Head of caudate nucleus (tissue), 42 donors: ENCODE results near the gene DISC1.
"Not testable (repeated sequence)": the region's sequence is repeated elsewhere in the genome, so short reads cannot be mapped to it uniquely, and the experiment has no call there.

Experiments used
- DNase-seq, 42 donors: peaks; one replicate each; pipeline versions ENCODE4 v3.0.0 to v3.0.0-alpha.2; 2020 to 2021; ENCODE audit warnings: mixed read lengths in 7 of 42
- intact Hi-C: fragments of 100-400 bp; cut with DNase I; formaldehyde crosslinking; loops from one replicate; pipeline ENCODE4 v1.15.0; 2022

DISC1 gene

DNA sequence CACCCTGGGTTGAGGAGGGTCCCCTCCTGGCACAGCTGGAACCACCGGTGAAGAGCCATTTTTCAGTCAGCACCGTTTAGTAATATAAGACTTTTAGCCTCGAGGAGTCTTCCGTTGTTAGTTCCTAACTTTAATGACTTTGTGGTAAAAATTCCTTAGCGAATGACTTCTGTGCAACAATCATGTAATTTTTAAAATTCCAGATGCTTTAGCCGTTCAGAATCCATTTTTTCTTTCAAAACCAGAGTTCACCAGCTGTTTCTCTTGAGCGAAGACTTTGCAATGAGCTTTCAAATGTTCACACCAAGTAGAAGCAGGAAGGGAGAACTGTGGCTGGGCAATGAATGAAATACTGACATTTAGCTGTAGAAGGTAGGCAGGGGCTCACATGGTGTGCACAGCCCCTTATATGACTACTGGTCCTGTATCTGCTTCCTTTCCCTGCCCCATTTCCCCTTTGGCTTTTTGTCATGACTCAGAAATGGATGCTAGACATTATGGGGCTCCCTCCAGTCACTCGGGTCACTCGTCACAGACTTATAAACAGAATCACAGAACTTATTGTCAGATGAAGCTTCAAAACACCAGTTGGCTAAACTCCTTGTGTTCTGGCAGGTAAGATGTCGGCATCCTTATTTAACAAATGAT, 4.1 kb downstream of the DISC1 start:
- DNase-seq, result no peak
- intact Hi-C loops, result no loop called here

DNA sequence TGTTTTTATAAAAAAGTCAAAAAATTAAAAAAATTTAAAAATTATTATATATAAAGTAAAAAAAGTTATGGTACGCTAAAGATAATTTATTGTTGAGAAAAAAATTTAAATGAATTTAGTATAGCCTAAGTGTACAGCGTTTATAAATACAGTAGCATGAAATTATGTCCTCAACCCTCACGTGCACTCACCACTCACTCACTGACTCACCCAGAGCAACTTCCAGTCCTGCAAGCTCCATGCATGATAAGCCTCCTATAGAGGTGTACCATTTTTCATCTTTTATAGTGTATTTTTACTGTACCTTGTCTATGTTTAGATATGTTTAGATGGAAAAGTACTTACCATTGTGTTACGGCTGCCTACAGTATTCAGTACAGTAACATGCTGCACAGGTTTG, 5.1 kb downstream of the DISC1 start:
- intact Hi-C loops, result no loop called here
- DNase-seq, result no peak

DNA sequence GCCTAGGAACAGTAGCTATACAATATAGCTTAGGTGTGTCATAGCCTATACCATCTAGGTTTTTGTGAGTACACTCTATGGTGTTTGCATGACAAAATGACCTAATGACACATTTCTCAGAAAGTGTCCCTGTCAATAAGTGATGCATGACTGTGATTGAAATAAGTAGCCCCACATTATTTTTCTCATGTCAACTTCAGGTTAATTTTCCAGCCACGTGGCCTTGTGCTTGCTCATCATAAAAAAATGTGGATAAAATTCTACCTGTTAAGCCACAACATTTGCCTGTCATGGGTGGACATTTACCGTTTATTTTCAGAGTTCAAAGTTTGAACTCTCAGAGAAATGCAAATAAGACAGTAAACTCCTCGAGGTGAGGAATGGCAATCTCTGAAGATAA, 5.5 kb downstream of the DISC1 start:
- intact Hi-C loops, result no loop called here
- DNase-seq, result no peak

DNA sequence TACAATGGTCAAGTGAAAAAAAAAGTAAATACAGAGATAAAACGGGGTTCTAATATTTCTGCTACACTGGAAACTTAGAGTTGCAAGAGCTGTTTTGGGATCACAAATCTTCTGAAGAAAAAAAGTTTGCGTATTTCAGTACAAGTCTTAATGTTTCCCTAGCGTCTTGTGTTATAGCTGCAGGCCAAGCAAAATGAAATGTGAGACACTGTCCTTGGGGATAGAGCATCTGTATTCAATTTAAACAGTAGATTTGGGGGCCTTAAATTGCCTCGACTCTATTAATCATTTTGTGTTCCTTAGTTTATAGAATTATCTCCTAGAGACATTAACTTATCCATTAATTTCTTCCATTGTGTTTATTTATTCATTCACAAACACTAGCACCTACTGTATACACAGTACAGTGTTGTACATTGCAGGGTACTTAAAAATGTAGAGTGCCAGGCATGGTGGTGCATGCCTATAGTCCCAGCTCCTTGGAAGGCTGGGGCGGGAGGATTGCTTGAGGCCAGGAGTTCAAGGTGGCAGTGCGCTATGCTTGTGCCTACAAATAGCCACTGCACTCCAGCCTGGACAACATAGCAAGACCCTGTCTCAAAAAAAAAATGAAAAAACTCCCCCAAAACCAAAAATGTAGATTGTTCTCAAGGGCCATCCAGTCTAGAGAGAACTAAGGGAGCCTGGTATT, 7.9 kb downstream of the DISC1 start:
- no peak for DNase-seq
- intact Hi-C loops, result no loop called here

DNA sequence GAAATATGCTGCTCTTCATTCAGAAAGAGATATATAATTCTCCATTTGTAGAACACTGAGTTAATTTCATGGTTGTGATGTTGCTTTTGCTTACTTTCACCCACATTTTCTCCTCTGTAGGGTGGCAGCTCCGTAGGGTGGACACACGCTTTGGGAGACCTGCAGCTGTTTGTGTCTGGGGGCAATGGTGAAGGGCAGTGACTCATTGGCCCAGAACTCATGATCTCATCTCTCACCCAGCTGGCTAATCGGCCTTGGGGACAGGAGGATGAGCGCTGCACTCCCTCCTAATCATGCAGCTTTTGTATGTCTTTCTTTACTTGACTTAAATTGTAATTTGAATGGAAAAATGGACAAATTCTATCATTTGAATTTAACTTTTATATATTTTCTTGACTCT, 9.6 kb downstream of the DISC1 start:
- peak in 39 of 42 donors; percentile 36 to 87 (median 66) for DNase-seq
- intact Hi-C loops, result no loop called here

DNA sequence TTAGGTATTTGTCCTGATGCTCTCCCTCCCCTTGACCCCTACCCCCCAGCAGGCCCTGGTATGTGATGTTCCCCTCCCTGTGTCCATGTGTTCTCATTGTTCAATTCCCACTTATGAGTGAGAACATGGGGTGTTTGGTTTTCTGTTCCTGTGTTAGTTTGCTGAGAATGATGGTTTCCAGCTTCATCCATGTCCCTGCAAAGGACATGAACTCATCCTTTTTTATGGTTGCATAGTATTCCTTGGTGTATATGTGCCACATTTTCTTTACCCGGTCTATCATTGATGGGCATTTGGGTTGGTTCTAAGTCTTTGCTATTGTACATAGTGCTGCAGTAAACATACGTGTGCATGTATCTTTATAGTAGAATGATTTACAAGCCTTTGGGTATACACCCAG, 10.3 kb downstream of the DISC1 start:
- DNase-seq, intact Hi-C loops: not testable (repeated sequence)

DNA sequence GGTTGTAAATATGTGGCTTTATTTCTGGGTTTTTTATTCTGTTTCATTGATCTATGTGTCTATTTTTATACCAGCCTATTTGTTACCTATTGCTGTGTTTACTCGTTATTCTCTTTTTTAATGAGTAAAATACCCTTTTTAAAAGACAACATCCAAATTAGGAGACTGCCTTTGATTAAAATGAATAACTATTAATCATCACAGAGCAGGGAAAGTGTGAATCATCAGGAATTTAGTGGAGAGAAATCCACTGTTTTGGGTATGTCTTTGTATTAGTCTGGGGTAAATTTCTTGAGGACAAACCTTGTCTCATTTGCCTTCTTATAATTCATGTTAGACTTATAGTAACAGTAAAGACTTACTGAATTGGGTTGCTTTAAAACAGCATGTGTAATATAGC, 12.1 kb downstream of the DISC1 start:
- intact Hi-C loops, result no loop called here
- DNase-seq, result no peak

DNA sequence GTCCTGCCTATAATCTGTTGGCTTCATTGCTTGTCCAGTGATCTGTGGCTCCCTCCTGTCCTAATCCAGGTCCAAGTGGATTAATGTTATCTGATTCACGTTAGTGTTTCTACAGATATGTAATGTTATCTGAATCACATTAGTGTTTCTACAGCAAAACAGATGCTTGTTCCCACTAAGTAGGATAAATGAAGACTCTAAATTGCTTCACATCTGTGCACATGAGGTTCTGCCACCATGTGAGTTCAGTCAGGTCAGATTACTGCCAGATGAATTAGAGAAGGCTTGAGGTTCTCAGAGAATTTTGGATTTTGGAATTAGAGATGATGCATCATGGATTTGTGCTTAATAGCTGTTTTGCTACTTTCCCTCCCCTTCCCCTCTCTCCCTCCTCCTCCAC, 13.2 kb downstream of the DISC1 start:
- DNase-seq, result no peak
- intact Hi-C loops, result no loop called here

DNA sequence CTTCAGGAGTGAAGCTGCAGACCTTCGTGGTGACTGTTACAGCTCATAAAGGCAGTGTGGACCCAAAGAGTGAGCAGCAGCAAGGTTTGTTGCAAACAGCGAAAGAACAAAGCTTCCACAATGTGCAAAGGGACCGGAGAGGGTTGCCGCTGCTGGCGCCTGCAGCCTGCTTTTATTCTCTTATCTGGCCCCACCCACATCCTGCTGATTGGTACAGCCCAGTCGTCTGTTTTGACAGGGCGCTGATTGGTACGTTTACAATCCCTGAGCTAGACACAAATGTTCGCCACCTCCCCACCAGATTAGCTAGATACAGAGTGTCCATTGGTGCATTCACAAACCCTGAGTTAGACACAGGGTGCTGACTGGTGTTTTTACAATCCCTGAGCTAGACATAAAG, 14.9 kb downstream of the DISC1 start:
- intact Hi-C loops, DNase-seq: not testable (repeated sequence)

DNA sequence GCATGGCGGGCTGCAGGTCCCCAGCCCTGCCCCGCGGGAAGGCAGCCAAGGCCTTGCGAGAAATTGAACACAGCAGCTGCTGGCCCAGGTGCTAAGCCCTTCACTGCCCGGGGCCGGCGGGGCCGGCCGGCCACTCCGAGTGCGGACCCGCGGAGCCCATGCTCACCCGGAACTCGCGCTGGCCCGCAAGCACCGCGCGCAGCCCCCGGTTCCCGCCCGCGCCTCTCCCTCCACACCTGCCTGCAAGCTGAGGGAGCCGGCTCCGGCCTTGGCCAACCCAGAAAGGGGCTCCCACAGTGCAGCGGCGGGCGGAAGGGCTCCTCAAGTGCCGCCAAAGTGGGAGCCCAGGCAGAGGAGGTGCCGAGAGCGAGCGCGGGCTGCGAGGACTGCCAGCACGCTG, 15.5 kb downstream of the DISC1 start:
- intact Hi-C loops, DNase-seq: not testable (repeated sequence)

DNA sequence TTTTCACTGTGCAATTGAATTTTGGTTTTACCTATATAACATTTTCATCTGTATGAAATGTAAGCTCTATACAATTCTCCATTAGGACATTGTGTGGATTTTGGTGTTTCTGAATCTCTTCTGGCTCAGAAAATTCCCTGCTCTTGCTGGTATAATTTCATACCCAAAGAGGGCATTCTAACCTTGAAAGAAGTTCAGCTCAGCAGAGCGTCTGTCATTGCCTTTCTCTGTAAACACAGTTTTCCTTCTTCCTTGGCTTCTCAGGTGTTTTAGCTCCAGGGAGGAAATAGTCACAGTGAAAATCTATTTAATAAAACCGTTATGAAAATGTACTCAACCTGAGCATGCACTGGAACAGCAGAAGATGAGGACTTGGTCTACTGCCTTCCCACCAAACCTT, 16.0 kb downstream of the DISC1 start:
- intact Hi-C loops, result no loop called here
- no peak for DNase-seq

DNA sequence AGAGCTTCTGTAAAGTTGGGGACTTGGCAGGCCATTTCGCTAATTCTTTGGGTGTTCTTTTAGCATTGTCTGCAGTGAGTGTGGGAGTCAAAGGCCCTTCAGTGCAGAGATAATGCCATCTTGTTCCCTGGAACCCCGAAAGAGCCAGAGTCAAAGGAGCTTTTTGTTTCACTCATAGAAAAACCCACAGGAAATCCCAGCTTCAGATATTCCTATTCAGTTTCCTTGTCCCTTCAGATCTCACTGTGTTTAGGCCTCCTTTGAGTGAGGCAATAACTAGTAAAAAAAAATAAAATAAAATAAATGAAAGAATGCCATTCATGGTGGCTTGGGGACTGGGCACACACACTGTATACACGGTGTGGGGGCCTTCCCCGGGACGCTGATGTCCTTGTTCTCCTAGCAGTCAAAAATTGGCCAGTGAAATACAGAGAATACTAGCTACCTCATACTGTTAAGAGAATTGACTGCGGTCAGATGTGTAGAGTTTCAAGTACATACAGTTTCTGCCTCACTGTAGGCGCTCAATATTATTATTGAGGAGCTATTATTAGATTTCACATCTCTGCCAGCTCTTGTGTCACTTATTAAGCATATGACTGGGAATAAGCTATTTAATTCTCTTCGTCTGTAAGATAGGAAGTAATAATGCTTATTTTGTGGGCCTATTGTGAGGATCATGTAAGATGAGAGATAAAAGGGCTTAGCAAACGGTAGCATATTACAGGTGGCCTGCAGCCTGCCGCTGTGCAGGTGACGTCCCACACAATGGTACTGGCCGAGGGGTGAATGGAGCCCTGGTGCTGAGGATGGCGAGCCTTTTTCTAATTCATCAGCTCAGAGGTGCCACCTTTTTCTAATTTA, 16.7 kb downstream of the DISC1 start:
- DNase-seq, result peak in 29 of 42 donors; percentile 21 to 76 (median 51)

DNA sequence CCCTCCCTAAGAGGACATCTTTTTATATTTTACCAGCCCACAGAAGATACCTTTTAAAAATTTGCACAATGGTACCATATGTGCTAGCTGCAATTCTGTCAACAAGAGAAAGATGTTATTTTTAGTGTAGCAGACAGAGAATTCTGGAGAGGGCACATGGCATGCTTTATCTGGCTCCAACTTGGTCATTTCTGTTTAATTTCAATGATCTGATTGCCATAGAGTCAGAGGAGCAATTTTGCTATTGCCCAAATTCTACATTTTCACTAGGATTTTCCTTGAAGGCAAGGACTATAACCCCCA, 17.3 kb downstream of the DISC1 start:
- intact Hi-C loops, result no loop called here
- no peak for DNase-seq

More for the DNA sequence above, 16.7 kb downstream of the DISC1 start:
- intact Hi-C loops, result no loop called here

DNA sequence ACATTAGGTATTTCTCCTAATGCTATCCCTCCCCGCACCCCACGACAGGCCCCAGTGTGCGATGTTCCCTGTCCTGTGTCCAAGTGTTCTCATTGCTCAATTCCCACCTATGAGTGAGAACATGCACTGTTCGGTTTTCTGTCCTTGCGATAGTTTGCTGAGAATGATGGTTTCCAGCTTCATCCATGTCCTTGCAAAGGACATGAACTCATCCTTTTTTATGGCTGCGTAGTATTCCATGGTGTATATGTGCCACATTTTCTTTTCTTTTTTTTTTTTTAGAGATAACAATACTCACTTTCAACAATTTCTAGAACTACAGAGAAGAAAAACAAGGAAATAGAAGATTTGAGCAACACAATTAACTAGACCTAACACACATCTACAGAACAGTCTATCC, 19.0 kb downstream of the DISC1 start:
- intact Hi-C loops, DNase-seq: not testable (repeated sequence)

DNA sequence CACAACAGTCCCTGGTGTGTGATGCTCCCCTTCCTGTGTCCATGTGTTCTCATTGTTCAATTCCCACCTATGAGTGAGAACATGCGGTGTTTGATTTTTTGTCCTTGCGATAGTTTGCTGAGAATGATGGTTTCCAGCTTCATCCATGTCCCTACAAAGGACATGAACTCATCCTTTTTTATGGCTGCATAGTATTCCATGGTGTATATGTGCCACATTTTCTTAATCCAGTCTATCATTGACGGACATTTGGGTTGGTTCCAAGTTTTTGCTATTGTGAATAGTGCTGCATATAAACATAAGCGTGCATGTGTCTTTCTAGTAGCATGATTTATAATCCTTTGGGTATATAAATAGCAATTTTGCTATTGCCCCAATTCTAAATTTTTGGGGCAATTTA, 19.6 kb downstream of the DISC1 start:
- intact Hi-C loops, DNase-seq: not testable (repeated sequence)

DNA sequence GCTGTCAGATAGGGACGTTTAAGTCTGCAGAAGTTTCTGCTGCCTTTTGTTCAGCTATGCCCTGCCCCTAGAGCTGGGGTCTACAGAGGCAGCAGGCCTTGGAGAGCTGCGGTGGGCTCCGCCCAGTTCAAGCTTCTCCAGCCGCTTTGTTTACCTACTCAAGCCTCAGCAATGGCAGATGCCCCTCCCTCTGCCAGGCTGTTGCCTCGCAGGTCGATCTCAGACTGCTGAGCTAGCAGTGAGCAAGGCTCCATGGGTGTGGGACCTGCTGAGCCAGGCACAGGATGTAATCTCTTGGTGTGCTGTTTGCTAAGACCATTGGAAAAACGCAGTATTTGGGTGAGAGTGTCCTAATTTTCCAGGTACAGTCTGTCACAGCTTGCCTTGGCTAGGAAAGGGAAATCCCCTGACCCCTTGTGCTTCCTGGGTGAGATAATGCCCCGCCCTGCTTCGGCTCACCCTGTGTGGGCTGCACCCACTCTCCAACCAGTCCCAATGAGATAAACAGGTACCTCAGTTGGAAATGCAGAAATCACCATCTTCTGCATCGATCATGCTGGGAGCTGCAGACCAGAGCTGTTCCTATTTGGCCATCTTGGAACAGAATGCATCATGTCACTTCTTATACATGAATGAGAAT, 25.2 kb downstream of the DISC1 start:
- intact Hi-C loops, DNase-seq: not testable (repeated sequence)

DNA sequence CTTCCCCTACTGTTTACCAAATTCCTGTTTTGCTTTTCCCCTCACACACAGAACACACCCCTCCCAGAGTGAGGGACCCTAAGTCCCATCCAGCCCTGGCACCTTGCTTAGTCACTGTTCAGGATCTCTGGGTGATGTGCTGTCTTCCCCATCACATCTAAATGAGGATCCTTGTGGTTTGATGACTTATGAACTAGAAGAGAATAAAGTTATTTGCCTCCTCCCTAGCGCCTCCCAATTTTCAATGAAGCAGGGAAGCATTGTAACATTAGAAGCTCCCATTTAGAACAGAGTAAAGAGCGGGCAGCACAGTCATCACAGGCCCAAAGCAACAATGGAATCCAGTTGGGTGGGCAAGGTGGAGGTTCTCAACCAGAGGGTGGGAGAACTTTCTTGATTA, 27.0 kb downstream of the DISC1 start:
- intact Hi-C loops, result no loop called here
- no peak for DNase-seq

DNA sequence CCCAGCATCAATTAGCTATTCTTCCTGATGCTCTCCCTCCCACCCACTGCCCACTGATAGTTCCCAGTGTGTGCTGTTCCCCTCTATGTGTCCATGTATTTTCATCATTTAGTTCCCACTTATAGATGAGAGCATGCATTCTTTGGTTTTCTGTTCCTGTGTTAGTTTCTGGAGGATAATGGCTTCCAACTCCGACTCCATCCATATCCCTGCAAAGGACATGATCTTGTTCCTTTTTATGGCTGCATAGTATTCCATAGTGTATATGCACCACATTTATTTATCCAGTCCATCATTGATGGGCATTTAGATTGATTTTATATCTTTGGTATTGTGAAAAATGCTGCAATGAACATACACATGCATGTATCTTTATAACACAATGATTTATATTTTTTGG, 30.2 kb downstream of the DISC1 start:
- intact Hi-C loops, result no loop called here
- DNase-seq, result no peak

DNA sequence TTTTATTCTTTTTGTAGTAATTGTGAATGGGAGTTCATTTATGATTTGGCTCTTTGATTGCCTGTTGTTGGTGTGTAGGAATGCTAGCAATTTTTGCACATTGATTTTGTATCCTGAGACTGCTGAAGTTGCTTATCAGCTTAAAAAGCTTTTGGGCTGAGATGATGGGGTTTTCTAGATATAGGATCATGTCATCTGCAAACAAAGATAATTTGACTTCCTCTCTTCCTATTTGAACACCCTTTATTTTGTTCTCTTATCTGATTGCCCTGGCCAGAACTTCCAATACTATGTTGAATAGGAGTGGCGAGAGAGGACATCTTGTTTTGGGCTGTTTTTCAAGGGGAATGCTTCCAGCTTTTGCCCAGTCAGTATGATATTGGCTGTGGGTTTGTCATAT, 31.6 kb downstream of the DISC1 start:
- DNase-seq, intact Hi-C loops: not testable (repeated sequence)

DNA sequence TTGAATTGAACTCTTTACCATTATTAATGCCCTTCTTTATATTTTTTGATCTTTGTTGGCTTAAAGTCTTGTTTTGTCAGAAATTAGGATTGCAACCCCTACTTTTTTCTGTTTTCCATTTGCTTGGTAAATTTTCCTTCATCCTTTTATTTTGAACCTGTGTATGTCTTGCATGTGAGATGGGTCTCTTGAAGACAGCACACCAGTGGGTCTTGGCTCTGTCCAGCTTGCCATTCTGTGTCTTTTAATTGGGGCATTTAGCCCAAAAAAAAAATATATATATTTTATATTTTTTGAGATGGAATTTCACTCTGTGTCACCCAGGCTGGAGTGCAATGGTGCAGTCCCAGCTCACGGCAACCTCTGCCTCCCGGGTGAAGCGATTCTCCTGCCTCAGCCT, 33.6 kb downstream of the DISC1 start:
- intact Hi-C loops, result no loop called here
- no peak for DNase-seq
